ENCODE data around the gene DACH1. TPM values are rescaled to one million over a fixed set of nuclear protein-coding genes. Genes with fewer than 3 reads are reported as not detected.

DACH1 gene
- total and polyA plus RNA-seq, 2 of the 8 experiments (the other 6 are each of a cell fraction or from before 2014, with no cell fraction given): 0.12 to 0.67 TPM

DNA sequence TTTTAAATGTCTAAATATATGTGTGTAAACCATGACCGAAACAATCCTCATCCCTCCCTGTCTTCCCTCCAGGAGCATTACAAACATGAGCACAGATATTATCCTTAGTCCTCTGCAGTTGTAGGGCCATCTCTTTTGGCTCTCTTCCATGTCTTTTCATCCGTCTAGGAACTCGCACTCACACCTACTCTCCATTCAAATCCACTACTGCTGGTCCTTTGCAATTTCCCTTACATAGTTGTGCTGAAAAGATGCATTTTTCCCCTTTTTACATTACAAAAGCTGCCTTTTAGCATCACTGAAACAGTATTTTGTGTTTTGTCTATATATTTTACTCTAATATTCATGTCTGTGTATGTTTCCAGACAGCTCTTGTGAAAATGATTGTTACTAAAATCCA lies 237.8 kb downstream of the DACH1 start (continued):
- TF ChIP-seq SIX5 (IDR thresholded peaks at IDR 0.05; ENCODE audit: low read depth, low read length) (no peak), POLR2A (IDR thresholded peaks at IDR 0.05; ENCODE audit: control extremely low read depth in 1 of 2, low read depth in 2 of 2, low read length in 2 of 2) (no peak), GABPA (IDR thresholded peaks at IDR 0.05; ENCODE audit: borderline replicate concordance, insufficient read depth, low read length) (no peak), POLR2AphosphoS5 (IDR thresholded peaks at IDR 0.05; ENCODE audit: low read depth, low read length) (no peak), ASH2L (IDR thresholded peaks at IDR 0.05; ENCODE audit: low read length) (no peak)

All from H1 (cell line).